Psoas muscle (tissue), 8 donors: Measurements from ENCODE around the gene DNAH2. TPM values are rescaled to one million over a fixed set of nuclear protein-coding genes. Genes with fewer than 3 reads are reported as not detected.

Experiments used
- ATAC-seq, 4 donors: fragments of 200-7000 bp; cut with Tn5 transposase; one replicate each; pipeline ENCODE4 v1.9.1; 2020; ENCODE audit warnings: moderate library complexity in 3 of 4, mild to moderate bottlenecking in 2 of 4
- DNase-seq, 2 donors: peaks; one replicate each; pipeline ENCODE4 v3.0.0-alpha.2; 2020
- H3K27ac ChIP-seq: fragments of 200-600 bp; one replicate; pipeline ENCODE4 v1.8.0; 2022
- H3K27me3 ChIP-seq, 3 donors: fragments of 200-600 bp in 1 of 3; one replicate each; pipeline versions ENCODE4 v1.6.1 to v1.8.0; 2013 to 2022; ENCODE audit warnings: low read length in 2 of 3, mild to moderate bottlenecking in 2 of 3, moderate library complexity in 1 of 3; ENCODE audit not compliant: insufficient read depth in 3 of 3
- H3K36me3 ChIP-seq, 2 donors: fragments of 200-600 bp in 1 of 2; one replicate each; pipeline versions ENCODE4 v1.6.1 to v1.8.0; 2013 to 2022; ENCODE audit warnings: low read depth in 1 of 2, mild to moderate bottlenecking in 1 of 2, moderate library complexity in 1 of 2; ENCODE audit not compliant: insufficient read depth in 1 of 2
- H3K4me1 ChIP-seq: fragments of 200-600 bp; one replicate; pipeline ENCODE4 v1.8.0; 2022
- H3K4me3 ChIP-seq: fragments of 200-600 bp; one replicate; pipeline ENCODE4 v1.8.0; 2022; ENCODE audit warnings: mild to moderate bottlenecking
- H3K9me3 ChIP-seq: fragments of 200-600 bp; one replicate; pipeline ENCODE4 v1.8.0; 2022
- WGBS, 3 donors: extraction: QIAGEN DNeasy Blood & Tissue Kit; methylation state at CpG; one replicate each; pipeline versions ENCODE4 v1.1.6 to v1.1.7; 2013; 5-methylcytosine and 5-hydroxymethylcytosine counted together
- intact Hi-C, 2 donors: fragments of 100-400 bp; cut with DNase I; formaldehyde crosslinking; loops; one replicate each; pipeline versions ENCODE4 v1.11.0 to v1.14.2; 2022
- long read RNA-seq, 2 donors: library from polyadenylated mRNA; unstranded; transcript quantifications; one replicate each; pipeline ENCODE4 v2.0.0, GENCODE V29; 2021
- polyA plus RNA-seq, 3 donors: library from polyadenylated mRNA; stranded (reverse); fragments of 200-250 nt; gene quantifications; one replicate each; pipeline ENCODE4 v1.2.3, GENCODE V29; 2013
- total RNA-seq, 4 donors: library from RNA; stranded (reverse); fragmentation: NEBNext Ultra II Directional in 2 of 4; extraction: Animal tissue kit (Norgen Biotek cat#: 25700) in 2 of 4; gene quantifications; one replicate each; pipeline versions ENCODE4 v1.2.1 to v1.2.4, GENCODE V29; 2021 to 2023
- TF ChIP-seq, protein P1 (sequence below): fragments of 200-600 bp; IDR thresholded peaks from one replicate; pipeline ENCODE4 v1.8.0; 2022; ENCODE audit warnings: antibody characterized with exemption
- donor health status: healthy with polysubstance abuse.
- donor health status: DM: no; HTN: no; CAD: no; lungs with moderate emphysema.
- donor health status: Bipolar disorder and iron deficiency.
- donor health status: healthy.
- donor health status: DM: yes; HTN: yes; CAD: no.
- donor health status: DM: no; HTN: no; CAD: no.
- donor health status: DM: no; HTN: no; CAD: no.
- donor health status: DM: yes; HTN: yes; CAD: no.

Gene DNAH2, protein sequence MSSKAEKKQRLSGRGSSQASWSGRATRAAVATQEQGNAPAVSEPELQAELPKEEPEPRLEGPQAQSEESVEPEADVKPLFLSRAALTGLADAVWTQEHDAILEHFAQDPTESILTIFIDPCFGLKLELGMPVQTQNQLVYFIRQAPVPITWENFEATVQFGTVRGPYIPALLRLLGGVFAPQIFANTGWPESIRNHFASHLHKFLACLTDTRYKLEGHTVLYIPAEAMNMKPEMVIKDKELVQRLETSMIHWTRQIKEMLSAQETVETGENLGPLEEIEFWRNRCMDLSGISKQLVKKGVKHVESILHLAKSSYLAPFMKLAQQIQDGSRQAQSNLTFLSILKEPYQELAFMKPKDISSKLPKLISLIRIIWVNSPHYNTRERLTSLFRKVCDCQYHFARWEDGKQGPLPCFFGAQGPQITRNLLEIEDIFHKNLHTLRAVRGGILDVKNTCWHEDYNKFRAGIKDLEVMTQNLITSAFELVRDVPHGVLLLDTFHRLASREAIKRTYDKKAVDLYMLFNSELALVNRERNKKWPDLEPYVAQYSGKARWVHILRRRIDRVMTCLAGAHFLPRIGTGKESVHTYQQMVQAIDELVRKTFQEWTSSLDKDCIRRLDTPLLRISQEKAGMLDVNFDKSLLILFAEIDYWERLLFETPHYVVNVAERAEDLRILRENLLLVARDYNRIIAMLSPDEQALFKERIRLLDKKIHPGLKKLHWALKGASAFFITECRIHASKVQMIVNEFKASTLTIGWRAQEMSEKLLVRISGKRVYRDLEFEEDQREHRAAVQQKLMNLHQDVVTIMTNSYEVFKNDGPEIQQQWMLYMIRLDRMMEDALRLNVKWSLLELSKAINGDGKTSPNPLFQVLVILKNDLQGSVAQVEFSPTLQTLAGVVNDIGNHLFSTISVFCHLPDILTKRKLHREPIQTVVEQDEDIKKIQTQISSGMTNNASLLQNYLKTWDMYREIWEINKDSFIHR (N-terminal part only)
- total RNA-seq (under 1 TPM; 0.04 to 0.10 (median 0.05) TPM), polyA plus RNA-seq (under 1 TPM; 0.01 to 0.10 (median 0.08) TPM)
- long read RNA-seq, donor 1: 0 reads
- long read RNA-seq, donor 2: 0 reads

DNA sequence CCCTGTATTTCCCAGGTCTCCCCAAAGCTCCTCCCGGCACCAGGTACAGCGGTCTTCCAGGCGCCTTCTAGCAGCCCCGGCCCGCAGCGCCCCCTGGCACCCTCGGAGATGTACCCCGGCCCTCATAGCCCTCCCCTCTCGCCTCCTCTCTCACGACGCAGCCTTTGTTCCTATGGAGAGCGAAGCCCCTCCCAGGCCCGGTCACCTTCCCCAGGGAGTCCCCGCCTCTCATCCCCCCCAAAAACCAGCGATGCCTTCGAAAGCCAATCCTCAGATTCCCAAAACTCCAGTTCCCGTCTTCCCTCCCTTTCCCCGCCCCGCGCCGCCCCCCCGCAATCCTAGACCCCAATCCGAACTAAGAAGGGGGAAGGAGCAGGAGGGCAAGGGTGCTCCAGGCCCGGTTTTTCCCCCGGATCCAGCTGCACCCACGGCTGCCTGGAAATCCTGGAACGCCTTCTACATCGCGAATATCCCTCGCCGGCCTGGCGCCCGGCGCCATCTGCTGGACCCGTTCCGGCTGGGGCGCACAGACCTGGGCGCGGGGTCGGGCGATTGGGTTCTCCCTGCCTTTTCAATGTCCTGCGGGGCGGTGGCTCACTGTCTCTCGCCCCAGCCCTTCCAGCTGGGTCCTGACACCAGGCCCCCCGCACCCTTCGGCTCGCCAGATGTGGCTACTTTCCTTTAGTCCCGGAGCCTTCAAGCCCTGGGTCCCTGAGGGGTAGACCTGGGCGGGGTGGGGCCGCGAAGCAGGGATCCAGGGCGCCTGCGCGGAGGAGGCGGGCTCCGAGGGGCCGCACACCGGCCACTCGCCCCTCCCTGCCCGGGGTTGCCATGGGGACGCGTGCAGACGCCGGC, at the start of gene DNAH2:
TSS of gene DNAH2 (plus strand) at position 844 of the 855 bp plus-strand sequence. CDS start 1,991 bp downstream, outside the sequence.
- DNase-seq (peak; percentile 66 to 79), ATAC-seq (peak; percentile 71 to 91 (median 80))
- Histone ChIP-seq H3K4me1 (peaks cover 4% of the 10 kb centered on the region), H3K36me3 (no peaks in the 10 kb centered on the region), H3K4me3 (peak within 1 kb of the TSS; percentile 65), H3K27me3 (peaks cover 0 to 81% (median 12%) of the 10 kb centered on the region in 3 donors), H3K9me3 (no peaks in the 10 kb centered on the region), H3K27ac (no peak within 1 kb of the TSS)
- 0 to 1% (median 1%) methylated on average over 54 to 64 of the region's 64 CpGs for WGBS, 3 donors
- intact Hi-C loops: no loop called here
- TF ChIP-seq, protein P1, sequence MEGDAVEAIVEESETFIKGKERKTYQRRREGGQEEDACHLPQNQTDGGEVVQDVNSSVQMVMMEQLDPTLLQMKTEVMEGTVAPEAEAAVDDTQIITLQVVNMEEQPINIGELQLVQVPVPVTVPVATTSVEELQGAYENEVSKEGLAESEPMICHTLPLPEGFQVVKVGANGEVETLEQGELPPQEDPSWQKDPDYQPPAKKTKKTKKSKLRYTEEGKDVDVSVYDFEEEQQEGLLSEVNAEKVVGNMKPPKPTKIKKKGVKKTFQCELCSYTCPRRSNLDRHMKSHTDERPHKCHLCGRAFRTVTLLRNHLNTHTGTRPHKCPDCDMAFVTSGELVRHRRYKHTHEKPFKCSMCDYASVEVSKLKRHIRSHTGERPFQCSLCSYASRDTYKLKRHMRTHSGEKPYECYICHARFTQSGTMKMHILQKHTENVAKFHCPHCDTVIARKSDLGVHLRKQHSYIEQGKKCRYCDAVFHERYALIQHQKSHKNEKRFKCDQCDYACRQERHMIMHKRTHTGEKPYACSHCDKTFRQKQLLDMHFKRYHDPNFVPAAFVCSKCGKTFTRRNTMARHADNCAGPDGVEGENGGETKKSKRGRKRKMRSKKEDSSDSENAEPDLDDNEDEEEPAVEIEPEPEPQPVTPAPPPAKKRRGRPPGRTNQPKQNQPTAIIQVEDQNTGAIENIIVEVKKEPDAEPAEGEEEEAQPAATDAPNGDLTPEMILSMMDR: peak; percentile 40

DNA sequence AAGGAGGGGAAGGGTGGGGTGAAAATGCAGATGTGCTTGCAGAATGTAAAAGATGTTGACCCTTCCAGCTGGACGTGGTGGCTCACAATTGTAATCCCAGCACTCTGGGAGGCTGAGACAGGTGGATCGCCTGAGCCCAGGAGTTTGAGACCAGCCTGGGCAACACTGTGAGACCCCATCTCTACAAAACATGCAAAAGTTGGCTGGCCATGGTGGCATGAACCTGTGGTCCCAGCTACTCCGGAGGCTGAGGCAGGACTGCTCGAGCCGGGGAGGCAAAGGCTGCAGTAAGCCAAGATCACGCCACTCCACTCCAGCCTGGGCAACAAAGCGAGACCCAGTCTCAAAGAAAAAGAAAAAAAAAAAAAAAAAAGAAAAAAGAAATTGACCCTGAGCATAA, 49.1 kb upstream of the DNAH2 start:
- intact Hi-C loops: no loop called here
- no peak for DNase-seq
- Histone ChIP-seq H3K27me3 (no peaks in the 10 kb centered on the region), H3K4me3 (no peak overlapping the region), H3K9me3 (peaks cover 3% of the 10 kb centered on the region), H3K27ac (no peak overlapping the region), H3K36me3 (peaks cover 10 to 77% of the 10 kb centered on the region in 2 donors), H3K4me1 (no peaks in the 10 kb centered on the region)
- TF ChIP-seq, protein P1: no peak
- ATAC-seq: no peak
- 89 to 91% (median 91%) methylated on average over 7 of the region's 7 CpGs for WGBS, 3 donors

GRCh38 chr17:7673239-7673638, 44.3 kb upstream of the DNAH2 start:
- intact Hi-C loops: no loop called here
- H3K4me3 ChIP-seq: no peak overlapping the region
- peaks cover 20 to 83% of the 10 kb centered on the region in 2 donors for H3K36me3 ChIP-seq
- H3K27ac ChIP-seq: no peak overlapping the region
- no peaks in the 10 kb centered on the region for H3K27me3 ChIP-seq
- 91 to 95% (median 93%) methylated on average over 2 of the region's 2 CpGs for WGBS, 3 donors
- TF ChIP-seq, protein P1: peak; percentile 42
- H3K4me1 ChIP-seq: no peaks in the 10 kb centered on the region
- peaks cover 9% of the 10 kb centered on the region for H3K9me3 ChIP-seq
- ATAC-seq (no peak), DNase-seq (no peak)

DNA sequence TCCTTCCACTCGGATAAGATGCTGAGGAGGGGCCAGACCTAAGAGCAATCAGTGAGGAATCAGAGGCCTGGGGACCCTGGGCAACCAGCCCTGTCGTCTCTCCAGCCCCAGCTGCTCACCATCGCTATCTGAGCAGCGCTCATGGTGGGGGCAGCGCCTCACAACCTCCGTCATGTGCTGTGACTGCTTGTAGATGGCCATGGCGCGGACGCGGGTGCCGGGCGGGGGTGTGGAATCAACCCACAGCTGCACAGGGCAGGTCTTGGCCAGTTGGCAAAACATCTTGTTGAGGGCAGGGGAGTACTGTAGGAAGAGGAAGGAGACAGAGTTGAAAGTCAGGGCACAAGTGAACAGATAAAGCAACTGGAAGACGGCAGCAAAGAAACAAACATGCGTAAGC, 42.6 kb upstream of the DNAH2 start:
- peaks cover 16 to 66% of the 10 kb centered on the region in 2 donors for H3K36me3 ChIP-seq
- H3K4me1 ChIP-seq: no peaks in the 10 kb centered on the region
- TF ChIP-seq, protein P1: no peak
- intact Hi-C loops: no loop called here
- H3K27ac ChIP-seq: no peak overlapping the region
- WGBS, 3 donors: 89 to 92% (median 90%) methylated on average over 14 of the region's 14 CpGs
- no peak overlapping the region for H3K4me3 ChIP-seq
- peaks cover 9% of the 10 kb centered on the region for H3K9me3 ChIP-seq
- ATAC-seq (no peak), DNase-seq (no peak)
- no peaks in the 10 kb centered on the region for H3K27me3 ChIP-seq
